H1 (cell line): ENCODE data around the gene FOSL1. TPM values are rescaled to one million over a fixed set of nuclear protein-coding genes. Genes with fewer than 3 reads are reported as not detected.

Source experiments
- CTCF ChIA-PET: fragments of 300-600 bp; sonication (Branson Sonifier 250); formaldehyde crosslinking; loops from one replicate; lab custom pipeline; 2021; ENCODE audit not compliant: partially characterized antibody; lab: Charles Lee
- POLR2A ChIA-PET: fragments of 300-600 bp; sonication (Branson Sonifier 250); formaldehyde crosslinking; loops from one replicate; lab custom pipeline; 2021; ENCODE audit warnings: inconsistent platforms; ENCODE audit not compliant: partially characterized antibody; lab: Charles Lee
- DNase-seq, 2 experiments: peaks; one replicate each; pipeline versions ENCODE4 v3.0.0 to v3.0.0-alpha.2; 2010 to 2022; ENCODE audit warnings: low spot score in 2 of 2, low read depth in 1 of 2, mixed read lengths in 1 of 2
- FAIRE-seq: peaks from 2 replicates; lab custom pipeline; 2011; peaks lifted over from hg19 to GRCh38; lab: Jason Lieb, UNC
- H2AFZ ChIP-seq: 2 replicates; pipeline ENCODE4 v1.8.1; 2012; ENCODE audit warnings: low read length, inconsistent platforms
- H2AK5ac ChIP-seq: 2 replicates; pipeline ENCODE4 v1.6.1; 2013; ENCODE audit warnings: low read depth, low read length
- H2BK120ac ChIP-seq: replicated peaks from 2 replicates; pipeline ENCODE3; 2013; ENCODE audit warnings: low read depth, low read length, inconsistent platforms
- H2BK12ac ChIP-seq: 2 replicates; pipeline ENCODE4 v1.6.1; 2013; ENCODE audit warnings: low read depth, low read length
- H2BK15ac ChIP-seq: 2 replicates; pipeline ENCODE4 v1.6.1; 2013; ENCODE audit warnings: low read length
- H2BK20ac ChIP-seq: 2 replicates; pipeline ENCODE4 v1.6.1; 2013; ENCODE audit warnings: low read length
- H2BK5ac ChIP-seq: 2 replicates; pipeline ENCODE4 v1.6.1; 2013; ENCODE audit warnings: low read depth, low read length
- H3K14ac ChIP-seq: 2 replicates; pipeline ENCODE4 v1.6.1; 2013; ENCODE audit warnings: inconsistent platforms; ENCODE audit not compliant: insufficient read length
- H3K18ac ChIP-seq: 2 replicates; pipeline ENCODE4 v1.6.1; 2013; ENCODE audit warnings: low read length; ENCODE audit errors: extremely low read depth
- H3K23ac ChIP-seq: 2 replicates; pipeline ENCODE4 v1.6.1; 2013; ENCODE audit warnings: inconsistent platforms; ENCODE audit not compliant: insufficient read length
- H3K23me2 ChIP-seq: 2 replicates; pipeline ENCODE4 v1.6.1; 2013; ENCODE audit warnings: low read depth, low read length
- H3K27ac ChIP-seq: 2 replicates; pipeline ENCODE4 v1.6.1; 2011; ENCODE audit warnings: low read depth, low read length, inconsistent platforms
- H3K27me3 ChIP-seq, 4 experiments: replicated peaks in 1 of 4; 1 replicate in 1 of 4; 2 replicates in 3 of 4; pipeline versions ENCODE4 v1.6.1 to v1.8.1; 2011 to 2013; ENCODE audit warnings: low read length in 3 of 4, mild to moderate bottlenecking in 3 of 4, inconsistent platforms in 2 of 4, mixed read lengths in 2 of 4, moderate library complexity in 1 of 4; ENCODE audit not compliant: control insufficient read depth in 3 of 4, insufficient read depth in 3 of 4; ENCODE audit errors: extremely low read depth in 1 of 4
- H3K36me3 ChIP-seq, 4 experiments: 2 replicates each; pipeline versions ENCODE4 v1.6.1 to v1.8.1; 2011 to 2013; ENCODE audit warnings: mild to moderate bottlenecking in 4 of 4, low read length in 3 of 4, moderate library complexity in 2 of 4, control low read depth in 1 of 4, inconsistent platforms in 1 of 4; ENCODE audit not compliant: insufficient read depth in 4 of 4, control insufficient read depth in 2 of 4
- H3K4ac ChIP-seq: replicated peaks from 2 replicates; pipeline ENCODE3; 2013; ENCODE audit warnings: low read length, low read depth, mixed read lengths, inconsistent platforms; ENCODE audit not compliant: insufficient read length
- H3K4me1 ChIP-seq, 4 experiments: replicated peaks in 1 of 4; 1 replicate in 1 of 4; 2 replicates in 3 of 4; pipeline versions ENCODE4 v1.6.1 to v1.8.1; 2011 to 2013; ENCODE audit warnings: low read length in 3 of 4, inconsistent platforms in 2 of 4, mixed read lengths in 1 of 4; ENCODE audit not compliant: insufficient read depth in 4 of 4, control insufficient read depth in 3 of 4
- H3K4me2 ChIP-seq, 2 experiments: 2 replicates each; pipeline versions ENCODE4 v1.6.1 to v1.8.1; 2011 to 2013; ENCODE audit warnings: low read depth in 2 of 2, low read length in 2 of 2, control low read depth in 1 of 2, inconsistent platforms in 1 of 2, mild to moderate bottlenecking in 1 of 2; ENCODE audit not compliant: insufficient read depth in 1 of 2
- H3K4me3 ChIP-seq, 4 experiments: fragments of 200-600, 300-600 bp in 1 of 4; sonication (generic), shearing (Covaris generic), sonication (Bioruptor Twin) in 1 of 4; 2 replicates each; pipeline versions ENCODE4 v1.5.1 to v1.8.1; 2011 to 2016; ENCODE audit warnings: low read length in 4 of 4, low read depth in 3 of 4, control low read depth in 2 of 4, inconsistent platforms in 2 of 4, mild to moderate bottlenecking in 2 of 4, mixed read lengths in 1 of 4, moderate library complexity in 1 of 4; ENCODE audit not compliant: insufficient read depth in 2 of 4; ENCODE audit errors: extremely low read depth in 1 of 4
- H3K56ac ChIP-seq: replicated peaks from 2 replicates; pipeline ENCODE3; 2013; ENCODE audit warnings: low read depth, mild to moderate bottlenecking, mixed read lengths, low read length, inconsistent platforms; ENCODE audit not compliant: insufficient read length
- H3K79me1 ChIP-seq: 2 replicates; pipeline ENCODE4 v1.6.1; 2013; ENCODE audit warnings: low read depth, low read length, control low read depth
- H3K79me2 ChIP-seq, 2 experiments: 2 replicates each; pipeline versions ENCODE4 v1.6.1 to v1.8.1; 2012 to 2013; ENCODE audit warnings: low read length in 2 of 2, mild to moderate bottlenecking in 2 of 2, inconsistent platforms in 1 of 2; ENCODE audit not compliant: insufficient read depth in 2 of 2, control insufficient read depth in 1 of 2
- H3K9ac ChIP-seq, 4 experiments: replicated peaks in 1 of 4; 1 replicate in 1 of 4; 2 replicates in 3 of 4; pipeline versions ENCODE4 v1.6.1 to v1.8.1; 2011 to 2013; ENCODE audit warnings: low read depth in 3 of 4, low read length in 3 of 4, control low read depth in 2 of 4, mild to moderate bottlenecking in 2 of 4, moderate library complexity in 2 of 4, inconsistent platforms in 1 of 4; ENCODE audit errors: extremely low read depth in 1 of 4
- H3K9me3 ChIP-seq, 2 experiments: 2 replicates each; pipeline versions ENCODE4 v1.6.1 to v1.8.1; 2012 to 2013; ENCODE audit warnings: mild to moderate bottlenecking in 2 of 2, moderate library complexity in 2 of 2, control low read depth in 1 of 2, inconsistent platforms in 1 of 2, low read depth in 1 of 2, low read length in 1 of 2, mixed read lengths in 1 of 2; ENCODE audit not compliant: insufficient read depth in 2 of 2
- H4K20me1 ChIP-seq, 2 experiments: replicated peaks in 1 of 2; 2 replicates each; pipeline versions ENCODE3 to v1.8.1; 2011 to 2013; ENCODE audit warnings: inconsistent platforms in 2 of 2, low read length in 2 of 2, mild to moderate bottlenecking in 1 of 2; ENCODE audit not compliant: insufficient read depth in 2 of 2, control insufficient read depth in 1 of 2
- H4K5ac ChIP-seq: 2 replicates; pipeline ENCODE4 v1.6.1; 2013; ENCODE audit warnings: low read length, low read depth, mixed read lengths, inconsistent platforms; ENCODE audit not compliant: insufficient read length
- H4K8ac ChIP-seq: 2 replicates; pipeline ENCODE4 v1.8.0; 2013; ENCODE audit warnings: mild to moderate bottlenecking, moderate library complexity, low read length, inconsistent platforms; ENCODE audit not compliant: insufficient read depth; ENCODE audit errors: extremely low read depth
- H4K91ac ChIP-seq: replicated peaks from 2 replicates; pipeline ENCODE3; 2013; ENCODE audit warnings: low read length, mixed read lengths, inconsistent platforms; ENCODE audit not compliant: insufficient read length
- BCL11A ChIP-seq, 2 experiments: IDR thresholded peaks; one replicate each; pipeline ENCODE4 v1.6.1; 2011; ENCODE audit warnings: low read depth in 2 of 2, low read length in 2 of 2, mild to moderate bottlenecking in 2 of 2
- CREB1 ChIP-seq: IDR thresholded peaks from 2 replicates; pipeline ENCODE4 v1.6.1; 2012; ENCODE audit warnings: inconsistent platforms
- RFX5 ChIP-seq: IDR thresholded peaks from 2 replicates; pipeline ENCODE4 v1.6.1; 2011; ENCODE audit warnings: low read depth, low read length, improper control_type of control experiment, borderline replicate concordance
- TAF1 ChIP-seq: IDR thresholded peaks from 2 replicates; pipeline ENCODE4 v1.6.1; 2011; ENCODE audit warnings: mild to moderate bottlenecking, low read depth, low read length
- WGBS, 2 experiments: shearing (Covaris generic) in 1 of 2; methylation state at CpG; one replicate each; pipeline versions ENCODE4 v1.1.6 to v1.1.7; 2013 to 2015; ENCODE audit warnings: low lambda C conversion rate in 2 of 2, mixed read lengths in 2 of 2, inconsistent platforms in 1 of 2, low coverage in 1 of 2, missing lambda C conversion rate in 1 of 2; ENCODE audit not compliant: insufficient replicate concordance in 2 of 2, insufficient coverage in 1 of 2, insufficient read length in 1 of 2; ENCODE audit errors: extremely low coverage in 1 of 2, missing lambda C conversion rate in 1 of 2; 5-methylcytosine and 5-hydroxymethylcytosine counted together
- polyA plus RNA-seq, 7 experiments: library from polyadenylated mRNA; depleted of rRNA in 3 of 7; stranded (reverse) in 5 of 7; unstranded in 2 of 7; fragments of >200 nt in 5 of 7; fragments of 200-250 nt in 2 of 7; gene quantifications; 1 replicate in 5 of 7; 2 replicates in 1 of 7; 4 replicates in 1 of 7; pipeline versions ENCODE4 v1.2.1 to v1.2.3, GENCODE V29; 2011 to 2013; ENCODE audit warnings: missing spikeins in 2 of 7, mixed read lengths in 2 of 7
- total RNA-seq: library from RNA; stranded (reverse); fragmentation: NEBNext Ultra II Directional; extraction: Animal tissue kit (Norgen Biotek cat#: 25700); gene quantifications from 2 replicates; pipeline ENCODE4 v1.2.1, GENCODE V29; 2021
- TF ChIP-seq, protein P1 (sequence below), 3 experiments: IDR thresholded peaks; 1 replicate in 2 of 3; 2 replicates in 1 of 3; pipeline versions ENCODE4 v1.5.1 to v1.6.1; 2011; ENCODE audit warnings: low read length in 3 of 3, mild to moderate bottlenecking in 3 of 3, inconsistent platforms in 2 of 3, low read depth in 1 of 3, moderate library complexity in 1 of 3; ENCODE audit not compliant: insufficient read depth in 1 of 3; ENCODE audit errors: control extremely low read depth in 1 of 3

Gene FOSL1
- total and polyA plus RNA-seq, 2 of the 8 experiments (the other 6 are each of a cell fraction or from before 2014, with no cell fraction given) = 6.3 to 7.2 TPM

DNA sequence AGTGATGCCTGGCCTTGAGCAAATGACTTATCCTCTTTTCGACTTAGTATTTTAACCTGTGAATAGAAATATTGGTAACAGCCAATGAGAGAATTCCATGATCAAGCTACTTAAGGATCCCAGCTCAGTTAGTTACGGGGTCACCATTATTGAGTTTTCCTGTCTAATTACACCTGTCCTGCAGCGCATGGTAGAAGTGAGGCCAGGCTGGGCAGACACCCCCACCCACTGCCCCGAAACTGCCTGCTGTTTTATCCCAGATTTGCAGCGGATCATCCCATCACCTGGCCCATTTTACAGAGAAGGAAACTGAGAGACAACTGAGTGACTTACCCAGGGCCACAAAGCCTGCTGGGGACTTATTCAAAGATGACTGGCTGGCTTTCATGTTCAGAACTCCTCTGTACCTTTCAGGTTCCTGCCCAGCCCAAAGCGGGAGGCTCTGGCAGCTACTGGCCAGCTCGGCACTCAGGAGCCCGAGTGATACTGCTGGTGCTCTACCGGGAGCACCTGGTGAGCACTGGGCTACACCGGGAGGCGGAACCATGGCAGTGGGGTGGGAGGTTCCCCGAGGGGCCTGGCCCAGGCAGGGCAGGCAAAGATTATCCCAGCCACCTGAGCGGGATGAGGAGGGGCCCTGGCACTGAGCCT lies 38.5 kb downstream of the FOSL1 start:
- DNase-seq = no peak
- H2BK5ac ChIP-seq = no peak overlapping the region
- H2BK12ac ChIP-seq = peak overlapping the region; percentile 43; the same call in 1 of the 2 replicates
- no peak overlapping the region for H3K4ac ChIP-seq
- H3K23ac ChIP-seq = no peak overlapping the region
- H3K9me3 ChIP-seq = no peaks in the 10 kb centered on the region
- H3K36me3 ChIP-seq = peaks cover 5 to 17% (median 14%) of the 10 kb centered on the region in 4 experiments
- TF ChIP-seq BCL11A (IDR thresholded peaks at IDR 0.05; ENCODE audit: low read depth in 2 of 2, low read length in 2 of 2) = no peak
- TF ChIP-seq CREB1 = no peak
- TF ChIP-seq, protein P1, sequence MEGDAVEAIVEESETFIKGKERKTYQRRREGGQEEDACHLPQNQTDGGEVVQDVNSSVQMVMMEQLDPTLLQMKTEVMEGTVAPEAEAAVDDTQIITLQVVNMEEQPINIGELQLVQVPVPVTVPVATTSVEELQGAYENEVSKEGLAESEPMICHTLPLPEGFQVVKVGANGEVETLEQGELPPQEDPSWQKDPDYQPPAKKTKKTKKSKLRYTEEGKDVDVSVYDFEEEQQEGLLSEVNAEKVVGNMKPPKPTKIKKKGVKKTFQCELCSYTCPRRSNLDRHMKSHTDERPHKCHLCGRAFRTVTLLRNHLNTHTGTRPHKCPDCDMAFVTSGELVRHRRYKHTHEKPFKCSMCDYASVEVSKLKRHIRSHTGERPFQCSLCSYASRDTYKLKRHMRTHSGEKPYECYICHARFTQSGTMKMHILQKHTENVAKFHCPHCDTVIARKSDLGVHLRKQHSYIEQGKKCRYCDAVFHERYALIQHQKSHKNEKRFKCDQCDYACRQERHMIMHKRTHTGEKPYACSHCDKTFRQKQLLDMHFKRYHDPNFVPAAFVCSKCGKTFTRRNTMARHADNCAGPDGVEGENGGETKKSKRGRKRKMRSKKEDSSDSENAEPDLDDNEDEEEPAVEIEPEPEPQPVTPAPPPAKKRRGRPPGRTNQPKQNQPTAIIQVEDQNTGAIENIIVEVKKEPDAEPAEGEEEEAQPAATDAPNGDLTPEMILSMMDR (IDR thresholded peaks at IDR 0.05; ENCODE audit: control extremely low read depth in 1 of 3, insufficient read depth in 1 of 3, low read depth in 1 of 3, low read length in 3 of 3) = no peak
- 0 out of 2 replicates have a peak, but pooled peaks have one; percentile 18 for TF ChIP-seq TAF1
- no peak for TF ChIP-seq RFX5
- peak overlapping the region; percentile 35 to 97 (median 84) for H3K9ac ChIP-seq
- H3K14ac ChIP-seq = no peak overlapping the region
- peaks cover under 1 to 14% of the 10 kb centered on the region in 2 experiments; a peak in 3 of 4 replicates for H3K79me2 ChIP-seq
- 86% methylated on average over 13 of the region's 13 CpGs; no CpG with 5 or more reads in 1 of the 2 experiments for WGBS, 2 experiments
- POLR2A ChIA-PET = interaction anchor here (0.6 to 39.7 kb wide), 10 partner anchors 6 to 158 kb away, joined by 3 to 1071 read pairs (median 10); partner anchors contain the start of genes CCDC85B, CFL1, CTSW and EFEMP2
- H4K5ac ChIP-seq = no peak overlapping the region
- peaks cover 2 to 4% of the 10 kb centered on the region in 2 experiments for H4K20me1 ChIP-seq
- CTCF ChIA-PET = interaction anchor here (0.6 to 9.9 kb wide), 15 partner anchors 8 to 161 kb away, joined by 3 to 191 read pairs (median 6); partner anchors contain the start of genes CCDC85B, CTSW, EFEMP2 and FIBP
- H2BK120ac ChIP-seq = no peak overlapping the region
- H2AK5ac ChIP-seq = no peak overlapping the region
- H4K8ac ChIP-seq = no peak overlapping the region
- no peak overlapping the region for H2AFZ ChIP-seq
- H3K23me2 ChIP-seq = peaks cover 17% of the 10 kb centered on the region
- H3K4me3 ChIP-seq = peak overlapping the region; percentile 75 to 95 (median 82)
- no peak overlapping the region for H4K91ac ChIP-seq
- H3K18ac ChIP-seq = no peak overlapping the region
- H3K4me2 ChIP-seq = peak overlapping the region; percentile 95 to 97
- FAIRE-seq = no peak
- H3K27me3 ChIP-seq = no peaks in the 10 kb centered on the region
- no peak overlapping the region for H2BK20ac ChIP-seq
- H3K56ac ChIP-seq = no peak overlapping the region
- 0 out of 2 replicates have a peak overlapping the region, but pooled peaks have one; percentile 3 for H2BK15ac ChIP-seq
- H3K79me1 ChIP-seq = peaks cover under 1% of the 10 kb centered on the region; the same call in 1 of the 2 replicates
- H3K27ac ChIP-seq = no peak overlapping the region
- peaks cover 0 to 10% (median 6%) of the 10 kb centered on the region in 4 experiments; a peak in 5 of 7 replicates for H3K4me1 ChIP-seq
